BLaER1 (cell line): ENCODE data around the gene DENR.
"Not testable (repeated sequence)": the region's sequence is repeated elsewhere in the genome, so short reads cannot be mapped to it uniquely, and the experiment has no call there.

Source experiments
- H3K27ac ChIP-seq: shearing (Covaris generic); formaldehyde crosslinking; 2 replicates; pipeline ENCODE4 v1.8.1; 2022
- H3K27me3 ChIP-seq: shearing (Covaris generic); formaldehyde crosslinking; 2 replicates; pipeline ENCODE4 v1.8.1; 2022
- H3K36me3 ChIP-seq: shearing (Covaris generic); formaldehyde crosslinking; 2 replicates; pipeline ENCODE4 v1.8.1; 2022
- H3K4me1 ChIP-seq: shearing (Covaris generic); formaldehyde crosslinking; 2 replicates; pipeline ENCODE4 v1.8.1; 2022
- H3K4me2 ChIP-seq: shearing (Covaris generic); formaldehyde crosslinking; 2 replicates; pipeline ENCODE4 v1.8.1; 2022
- H3K4me3 ChIP-seq: shearing (Covaris generic); formaldehyde crosslinking; 2 replicates; pipeline ENCODE4 v1.8.1; 2022
- H3K9ac ChIP-seq: shearing (Covaris generic); formaldehyde crosslinking; 2 replicates; pipeline ENCODE4 v1.8.1; 2022
- H3K9me3 ChIP-seq: shearing (Covaris generic); formaldehyde crosslinking; 2 replicates; pipeline ENCODE4 v1.8.1; 2022
- H4K20me1 ChIP-seq: shearing (Covaris generic); formaldehyde crosslinking; 2 replicates; pipeline ENCODE4 v1.8.1; 2022
- Cebpa-rat ChIP-seq: shearing (Covaris generic); IDR thresholded peaks from 2 replicates; pipeline ENCODE4 v1.8.1; 2022

Gene DENR

GRCh38 chr12:122788387-122788786 lies 35.8 kb downstream of the DENR start:
- Histone ChIP-seq H3K27ac (no peak overlapping the region), H3K9me3 (no peaks in the 10 kb centered on the region), H4K20me1 (no peaks in the 10 kb centered on the region), H3K27me3 (no peaks in the 10 kb centered on the region), H3K36me3 (no peaks in the 10 kb centered on the region), H3K4me1 (no peaks in the 10 kb centered on the region), H3K4me2 (no peak overlapping the region), H3K9ac (no peak overlapping the region), H3K4me3 (no peak overlapping the region)
- no peak for TF ChIP-seq Cebpa-rat

DNA sequence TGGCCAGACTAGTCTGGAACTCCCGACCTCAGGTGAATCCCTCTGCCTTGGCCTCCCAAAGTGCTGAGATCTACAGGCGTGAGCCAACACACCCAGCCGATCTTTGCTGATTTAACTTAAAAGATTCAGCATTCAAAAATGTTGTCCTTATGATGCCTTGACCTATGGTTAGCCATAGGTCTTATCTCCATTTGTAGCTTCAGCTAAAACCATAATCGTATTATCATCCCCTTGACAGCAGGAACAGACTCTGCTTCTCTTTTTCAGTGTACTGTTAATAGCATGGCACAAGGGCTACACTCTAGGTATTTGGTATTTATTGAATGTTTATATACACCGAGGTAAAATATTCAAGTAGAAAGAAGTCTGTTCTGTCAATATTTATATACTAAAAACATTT lies 37.0 kb downstream of the DENR start:
- Histone ChIP-seq H3K4me3 (no peak overlapping the region), H3K36me3 (no peaks in the 10 kb centered on the region), H3K4me2 (no peak overlapping the region), H3K9ac (no peak overlapping the region), H3K9me3 (no peaks in the 10 kb centered on the region), H3K4me1 (no peaks in the 10 kb centered on the region), H4K20me1 (no peaks in the 10 kb centered on the region), H3K27ac (no peak overlapping the region), H3K27me3 (no peaks in the 10 kb centered on the region)
- TF ChIP-seq Cebpa-rat: no peak

DNA sequence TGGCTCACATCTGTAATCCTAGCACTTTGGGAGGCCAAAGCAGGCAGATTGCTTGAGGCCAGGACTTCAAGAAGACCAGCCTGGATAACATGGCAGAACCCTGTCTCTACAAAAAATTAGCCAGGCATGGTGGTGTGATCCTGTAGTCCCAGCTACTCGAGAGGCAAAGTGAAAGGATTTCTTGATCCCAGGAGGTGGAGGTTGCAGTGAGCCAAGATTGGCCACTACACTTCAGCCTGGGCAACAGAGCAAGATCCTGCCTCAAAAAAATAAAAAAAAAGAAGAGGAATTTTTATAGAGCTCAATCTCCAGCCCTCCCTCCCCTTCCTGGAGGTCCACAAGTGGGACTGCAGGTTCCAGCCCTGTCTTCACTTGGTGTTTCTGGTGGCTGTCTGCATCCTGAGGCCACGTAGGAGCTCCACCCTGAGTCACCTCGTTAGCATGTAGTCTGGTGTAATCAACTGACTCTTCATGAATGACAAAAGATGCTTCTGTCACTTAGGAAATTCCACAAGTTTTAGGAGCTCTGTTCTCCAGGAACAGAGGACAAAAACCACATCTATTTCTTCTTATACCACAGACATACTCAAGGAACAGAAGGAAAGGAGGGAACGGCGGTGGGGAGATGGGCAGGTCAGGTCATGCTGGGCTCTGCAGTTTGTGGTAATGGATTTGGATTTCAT lies 37.9 kb downstream of the DENR start:
- Histone ChIP-seq H3K27me3 (no peaks in the 10 kb centered on the region), H3K4me3 (no peak overlapping the region), H3K9ac (no peak overlapping the region), H3K27ac (no peak overlapping the region), H3K9me3 (no peaks in the 10 kb centered on the region), H4K20me1 (no peaks in the 10 kb centered on the region), H3K4me1 (no peaks in the 10 kb centered on the region), H3K4me2 (no peak overlapping the region), H3K36me3 (no peaks in the 10 kb centered on the region)
- no peak for TF ChIP-seq Cebpa-rat

GRCh38 chr12:122793685-122794106 lies 41.1 kb downstream of the DENR start:
- Histone ChIP-seq H3K4me1 (no peaks in the 10 kb centered on the region), H3K27ac (no peak overlapping the region), H3K4me3 (no peak overlapping the region), H3K36me3 (no peaks in the 10 kb centered on the region), H4K20me1 (no peaks in the 10 kb centered on the region), H3K9ac (no peak overlapping the region), H3K27me3 (no peaks in the 10 kb centered on the region), H3K9me3 (no peaks in the 10 kb centered on the region), H3K4me2 (0 out of 2 replicates have a peak overlapping the region, but pooled peaks have one; percentile 8)
- TF ChIP-seq Cebpa-rat: no peak

DNA sequence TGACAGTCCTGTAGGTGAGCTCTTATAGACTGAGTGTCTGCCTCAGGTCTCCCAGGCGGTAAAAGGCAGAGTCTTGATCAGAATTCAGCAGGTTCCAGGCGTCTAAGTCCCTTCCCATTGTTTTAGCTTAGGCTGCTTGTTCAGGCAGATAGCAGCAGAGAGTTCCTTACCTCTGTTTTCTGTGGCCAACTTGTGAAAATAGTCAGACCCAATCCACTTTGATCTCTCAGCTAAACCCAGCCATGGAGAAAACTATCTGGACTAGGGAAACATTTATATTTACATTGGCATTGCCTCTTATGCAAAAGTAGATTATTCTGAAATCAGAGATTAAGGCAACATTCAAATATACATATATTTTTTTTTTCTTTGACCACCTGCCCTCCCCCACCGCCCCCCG lies 43.2 kb downstream of the DENR start:
- Histone ChIP-seq H3K9me3 (no peaks in the 10 kb centered on the region), H3K4me2 (no peak overlapping the region), H3K27me3 (no peaks in the 10 kb centered on the region), H3K4me1 (peaks cover 12% of the 10 kb centered on the region), H3K9ac (no peak overlapping the region), H4K20me1 (no peaks in the 10 kb centered on the region), H3K27ac (no peak overlapping the region), H3K36me3 (no peaks in the 10 kb centered on the region), H3K4me3 (no peak overlapping the region)
- TF ChIP-seq Cebpa-rat: no peak

GRCh38 chr12:122799641-122800243 lies 47.1 kb downstream of the DENR start:
- peak overlapping the region; percentile 56 for H3K4me2 ChIP-seq
- H3K4me3 ChIP-seq: no peak overlapping the region
- H3K36me3 ChIP-seq: no peaks in the 10 kb centered on the region
- no peaks in the 10 kb centered on the region for H3K27me3 ChIP-seq
- H3K27ac ChIP-seq: no peak overlapping the region
- H3K9ac ChIP-seq: peak overlapping the region; percentile 42; the same call in 1 of the 2 replicates
- no peaks in the 10 kb centered on the region for H3K9me3 ChIP-seq
- H3K4me1 ChIP-seq: peaks cover 12% of the 10 kb centered on the region
- TF ChIP-seq Cebpa-rat: no peak
- no peaks in the 10 kb centered on the region for H4K20me1 ChIP-seq

DNA sequence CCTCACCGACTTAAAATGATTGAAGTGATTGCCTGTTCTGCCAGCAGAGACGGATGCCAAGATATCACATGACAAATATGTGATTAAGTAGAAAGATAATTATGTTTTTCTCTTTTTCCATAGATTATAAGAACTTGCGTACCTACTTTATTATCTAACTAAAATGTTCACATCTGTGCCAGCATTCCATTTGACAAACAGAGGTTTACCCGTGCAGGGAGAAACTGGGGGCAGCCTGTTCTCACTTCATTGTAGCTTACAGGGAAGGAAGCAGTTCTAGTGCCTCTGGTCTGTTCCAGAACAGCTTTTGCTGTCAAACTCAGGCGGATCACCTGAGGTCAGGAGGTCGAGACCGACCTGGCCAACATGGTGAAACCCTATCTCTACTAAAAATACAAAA lies 51.3 kb downstream of the DENR start:
- no peaks in the 10 kb centered on the region for H3K27me3 ChIP-seq
- H4K20me1 ChIP-seq: no peaks in the 10 kb centered on the region
- H3K9me3 ChIP-seq: no peaks in the 10 kb centered on the region
- no peak overlapping the region for H3K9ac ChIP-seq
- peaks cover 18% of the 10 kb centered on the region for H3K4me1 ChIP-seq
- no peak overlapping the region for H3K4me2 ChIP-seq
- no peak overlapping the region for H3K4me3 ChIP-seq
- no peak overlapping the region for H3K27ac ChIP-seq
- no peaks in the 10 kb centered on the region for H3K36me3 ChIP-seq
- TF ChIP-seq Cebpa-rat: no peak

GRCh38 chr12:122804957-122805356 lies 52.3 kb downstream of the DENR start:
- H4K20me1 ChIP-seq, H3K27ac ChIP-seq, H3K9me3 ChIP-seq, H3K4me3 ChIP-seq, H3K27me3 ChIP-seq, H3K36me3 ChIP-seq, H3K4me2 ChIP-seq, H3K9ac ChIP-seq: not testable (repeated sequence)
- H3K4me1 ChIP-seq: peaks cover 11% of the 10 kb centered on the region

DNA sequence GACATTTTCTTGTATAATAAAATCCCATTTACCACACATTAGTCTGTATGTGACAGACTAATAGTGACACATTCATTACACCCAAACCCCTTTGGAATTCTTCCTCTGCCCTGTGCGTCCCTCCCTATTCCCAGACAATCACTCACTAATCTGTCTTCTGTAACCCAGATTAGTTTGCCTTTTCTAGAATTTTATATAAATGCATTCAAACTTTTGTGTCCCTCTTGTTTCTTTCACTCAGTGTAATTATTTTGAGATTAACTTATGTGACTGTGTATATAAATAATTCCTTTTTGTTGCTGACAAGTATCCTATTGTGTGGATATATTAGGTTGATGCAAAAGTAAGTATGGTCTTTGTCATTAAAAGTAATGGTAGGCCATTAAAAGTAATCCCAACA lies 55.0 kb downstream of the DENR start:
- H3K36me3 ChIP-seq: no peaks in the 10 kb centered on the region
- no peak for TF ChIP-seq Cebpa-rat
- H3K9ac ChIP-seq: no peak overlapping the region
- H3K9me3 ChIP-seq: no peaks in the 10 kb centered on the region
- H3K27me3 ChIP-seq: no peaks in the 10 kb centered on the region
- H3K4me1 ChIP-seq: peaks cover 15% of the 10 kb centered on the region
- H3K27ac ChIP-seq: no peak overlapping the region
- H4K20me1 ChIP-seq: no peaks in the 10 kb centered on the region
- H3K4me2 ChIP-seq: no peak overlapping the region
- H3K4me3 ChIP-seq: no peak overlapping the region

DNA sequence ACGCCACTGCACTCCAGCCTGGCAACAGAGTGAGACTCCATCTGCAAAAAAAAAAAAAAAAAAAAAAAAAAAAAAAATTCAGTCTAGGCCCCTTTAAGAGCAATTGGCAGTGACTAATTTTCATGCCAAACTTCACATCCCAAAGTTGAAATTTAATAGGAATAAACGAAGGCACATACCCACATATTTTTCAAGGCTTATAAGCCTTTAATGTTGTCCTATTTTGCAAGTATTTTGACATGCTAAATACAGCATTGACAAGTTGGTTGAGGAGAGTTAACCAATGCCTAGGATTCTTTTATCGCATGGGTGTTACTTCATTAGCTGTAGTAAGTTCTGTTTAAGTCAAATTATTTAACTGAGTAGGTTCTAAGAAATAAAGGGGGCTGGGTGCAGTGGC lies 59.2 kb downstream of the DENR start:
- no peaks in the 10 kb centered on the region for H3K27me3 ChIP-seq
- TF ChIP-seq Cebpa-rat: no peak
- H3K9ac ChIP-seq: no peak overlapping the region

More for the DNA sequence above, 59.2 kb downstream of the DENR start:
- H3K4me1 ChIP-seq: peaks cover 47% of the 10 kb centered on the region
- no peak overlapping the region for H3K27ac ChIP-seq
- H3K36me3 ChIP-seq: no peaks in the 10 kb centered on the region
- no peak overlapping the region for H3K4me2 ChIP-seq
- no peaks in the 10 kb centered on the region for H4K20me1 ChIP-seq
- H3K9me3 ChIP-seq: no peaks in the 10 kb centered on the region
- H3K4me3 ChIP-seq: no peak overlapping the region
